ENCODE data around the gene PCDHB1.
"Not testable (repeated sequence)": the region's sequence is repeated elsewhere in the genome, so short reads cannot be mapped to it uniquely, and the experiment has no call there.

Gene PCDHB1

DNA sequence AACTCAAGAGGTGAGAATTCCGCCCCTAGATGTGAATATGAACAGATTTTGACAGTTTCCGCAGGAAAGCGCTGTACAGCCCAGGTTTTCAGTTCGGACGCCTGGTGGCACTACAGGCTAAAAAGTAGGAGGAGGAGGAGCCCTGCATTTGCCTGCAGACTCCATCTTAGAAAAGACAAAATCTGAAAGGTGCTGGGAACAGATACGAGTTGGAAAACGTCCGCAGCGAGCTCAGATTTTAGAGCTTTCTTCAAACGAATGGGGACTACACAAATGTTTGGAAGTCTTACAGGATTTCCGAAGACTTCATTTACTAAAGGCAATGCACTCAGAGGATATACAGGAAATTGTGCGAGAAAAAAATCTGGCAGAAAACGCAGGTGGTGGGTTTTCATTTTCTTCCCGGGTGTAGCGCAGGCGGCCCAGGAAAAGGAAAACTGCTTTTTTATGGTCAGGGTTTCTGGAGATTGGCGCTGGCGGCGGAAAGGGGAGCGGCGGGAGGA lies 33.4 kb downstream of the PCDHB1 start:
- DNase-seq (ENCODE audit: low read depth) = no peak

GRCh38 chr5:141094481-141095262 lies 43.5 kb downstream of the PCDHB1 start, which contains the start of gene PCDHB2:
Gene PCDHB2 (plus strand): TSS chr5:141094615. CDS start chr5:141094791, 176 bp downstream.
- DNase-seq (ENCODE audit: low read depth) = peak; percentile 18

DNA sequence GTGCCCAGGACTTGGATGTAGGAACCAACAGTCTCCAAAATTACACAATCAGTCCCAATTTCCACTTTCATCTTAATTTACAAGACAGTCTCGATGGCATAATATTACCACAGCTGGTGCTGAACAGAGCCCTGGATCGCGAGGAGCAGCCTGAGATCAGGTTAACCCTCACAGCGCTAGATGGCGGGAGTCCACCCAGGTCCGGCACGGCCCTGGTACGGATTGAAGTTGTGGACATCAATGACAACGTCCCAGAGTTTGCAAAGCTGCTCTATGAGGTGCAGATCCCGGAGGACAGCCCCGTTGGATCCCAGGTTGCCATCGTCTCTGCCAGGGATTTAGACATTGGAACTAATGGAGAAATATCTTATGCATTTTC lies 44.1 kb downstream of the PCDHB1 start:
- DNase-seq (ENCODE audit: low read depth) = no peak

DNA sequence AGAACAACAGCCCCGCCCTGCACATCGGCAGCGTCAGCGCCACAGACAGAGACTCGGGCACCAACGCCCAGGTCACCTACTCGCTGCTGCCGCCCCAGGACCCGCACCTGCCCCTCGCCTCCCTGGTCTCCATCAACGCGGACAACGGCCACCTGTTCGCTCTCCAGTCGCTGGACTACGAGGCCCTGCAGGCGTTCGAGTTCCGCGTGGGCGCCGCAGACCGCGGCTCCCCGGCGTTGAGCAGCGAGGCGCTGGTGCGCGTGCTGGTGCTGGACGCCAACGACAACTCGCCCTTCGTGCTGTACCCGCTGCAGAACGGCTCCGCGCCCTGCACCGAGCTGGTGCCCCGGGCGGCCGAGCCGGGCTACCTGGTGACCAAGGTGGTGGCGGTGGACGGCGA lies 45.0 kb downstream of the PCDHB1 start:
- DNase-seq (ENCODE audit: low read depth) = not testable (repeated sequence)

GRCh38 chr5:141096586-141096985 lies 45.4 kb downstream of the PCDHB1 start:
- not testable (repeated sequence) for DNase-seq (ENCODE audit: low read depth)

GRCh38 chr5:141100243-141100805 lies 49.1 kb downstream of the PCDHB1 start, which contains the start of gene PCDHB3:
Gene PCDHB3 (plus strand): TSS chr5:141100473. CDS start chr5:141100650, 177 bp downstream.
- DNase-seq (ENCODE audit: low read depth) = no peak

DNA sequence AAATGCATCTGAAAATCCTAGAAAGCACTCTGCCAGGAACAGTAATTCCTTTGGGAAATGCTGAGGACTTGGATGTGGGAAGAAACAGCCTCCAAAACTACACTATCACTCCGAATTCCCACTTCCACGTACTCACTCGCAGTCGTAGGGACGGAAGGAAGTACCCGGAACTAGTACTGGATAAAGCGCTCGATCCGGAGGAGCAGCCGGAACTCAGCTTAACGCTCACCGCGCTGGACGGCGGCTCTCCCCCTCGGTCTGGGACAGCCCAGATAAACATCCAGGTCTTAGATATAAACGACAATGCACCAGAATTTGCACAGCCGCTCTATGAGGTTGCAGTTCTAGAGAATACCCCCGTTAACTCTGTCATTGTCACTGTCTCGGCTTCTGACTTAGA lies 49.9 kb downstream of the PCDHB1 start:
- no peak for DNase-seq (ENCODE audit: low read depth)

GRCh38 chr5:141102070-141102469 lies 50.9 kb downstream of the PCDHB1 start:
- not testable (repeated sequence) for DNase-seq (ENCODE audit: low read depth)

- not testable (repeated sequence) for DNase-seq (ENCODE audit: low read depth)
Observed at GRCh38 chr5:141102471-141102870, 51.3 kb downstream of the PCDHB1 start.

- no peak for DNase-seq (ENCODE audit: low read depth)
Observed at GRCh38 chr5:141105350-141105749, 54.2 kb downstream of the PCDHB1 start.
